GM06990 (cell line): ENCODE results near the gene GNG7.
"Not testable (repeated sequence)": the region's sequence is repeated elsewhere in the genome, so short reads cannot be mapped to it uniquely, and the experiment has no call there.

Experiments used
- DNase-seq: peaks from one replicate; pipeline ENCODE4 v3.0.0-alpha.2; 2011; ENCODE audit not compliant: insufficient read length; ENCODE audit errors: extremely low read depth
- H3K27me3 ChIP-seq: replicated peaks from 2 replicates; pipeline ENCODE4 v1.6.0; 2011; ENCODE audit warnings: low read length; ENCODE audit not compliant: control insufficient read depth, insufficient read depth
- H3K36me3 ChIP-seq: 2 replicates; pipeline ENCODE4 v1.5.1; 2011; ENCODE audit warnings: low read length; ENCODE audit not compliant: control insufficient read depth, insufficient read depth
- H3K4me3 ChIP-seq: replicated peaks from 2 replicates; pipeline ENCODE4 v1.5.1; 2011; ENCODE audit warnings: low read depth, mild to moderate bottlenecking, control low read depth, low read length
- TF ChIP-seq, protein P1 (sequence below): IDR thresholded peaks from 2 replicates; pipeline ENCODE4 v1.5.1; 2011; ENCODE audit warnings: low read length, control low read depth, mild to moderate bottlenecking, inconsistent platforms; ENCODE audit not compliant: insufficient read depth, poor library complexity, severe bottlenecking

GNG7 gene

DNA sequence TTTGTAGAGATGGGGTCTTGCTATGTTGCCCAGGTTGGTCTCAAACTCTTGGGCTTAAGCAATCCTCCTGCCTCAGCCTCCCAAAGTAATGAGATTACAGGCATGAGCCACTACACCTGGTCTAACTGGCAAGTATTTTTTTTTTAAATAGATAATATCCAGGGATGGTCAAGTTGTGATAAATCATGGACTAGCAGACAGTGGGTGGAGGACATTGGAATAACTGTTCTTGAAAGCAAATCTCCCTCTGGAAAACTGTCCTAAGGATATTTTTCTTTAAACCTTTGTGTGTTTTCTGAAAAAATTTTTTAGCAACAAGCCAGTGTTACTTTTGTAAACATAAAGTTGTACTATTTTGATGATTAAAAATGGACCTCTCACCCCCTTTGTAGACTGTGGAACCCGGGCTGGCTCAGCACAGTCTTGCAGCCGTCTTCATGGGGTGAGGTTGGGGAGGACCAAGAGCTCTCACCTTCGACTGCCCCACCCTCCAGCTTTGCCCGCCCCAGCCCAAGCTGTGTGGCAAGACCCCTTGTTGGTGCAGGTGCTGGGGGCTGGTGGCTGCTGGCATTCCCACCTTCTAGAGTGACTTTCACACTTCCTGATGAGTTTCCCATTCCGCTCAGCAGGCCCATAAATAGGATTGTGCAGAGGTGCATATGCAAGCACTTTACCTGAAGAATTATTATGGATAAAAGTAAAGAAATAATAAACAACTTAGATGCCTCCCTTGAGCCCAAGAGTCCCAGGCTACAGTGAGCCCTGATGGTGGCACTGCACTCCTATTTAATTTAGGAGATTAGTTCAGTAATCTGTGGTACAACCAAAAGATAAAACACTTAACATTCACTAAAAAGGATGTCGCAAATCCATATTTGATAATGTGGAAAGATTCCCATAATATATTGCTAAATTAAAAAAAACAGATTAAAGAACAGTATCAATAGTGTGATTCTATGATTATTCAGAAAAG is 119.2 kb downstream of the GNG7 start:
- H3K27me3 ChIP-seq, result no peaks in the 10 kb centered on the region
- H3K36me3 ChIP-seq, result peaks cover 3% of the 10 kb centered on the region; the same call in 1 of the 2 replicates
- DNase-seq, result no peak
- no peak overlapping the region for H3K4me3 ChIP-seq
- TF ChIP-seq, protein P1, sequence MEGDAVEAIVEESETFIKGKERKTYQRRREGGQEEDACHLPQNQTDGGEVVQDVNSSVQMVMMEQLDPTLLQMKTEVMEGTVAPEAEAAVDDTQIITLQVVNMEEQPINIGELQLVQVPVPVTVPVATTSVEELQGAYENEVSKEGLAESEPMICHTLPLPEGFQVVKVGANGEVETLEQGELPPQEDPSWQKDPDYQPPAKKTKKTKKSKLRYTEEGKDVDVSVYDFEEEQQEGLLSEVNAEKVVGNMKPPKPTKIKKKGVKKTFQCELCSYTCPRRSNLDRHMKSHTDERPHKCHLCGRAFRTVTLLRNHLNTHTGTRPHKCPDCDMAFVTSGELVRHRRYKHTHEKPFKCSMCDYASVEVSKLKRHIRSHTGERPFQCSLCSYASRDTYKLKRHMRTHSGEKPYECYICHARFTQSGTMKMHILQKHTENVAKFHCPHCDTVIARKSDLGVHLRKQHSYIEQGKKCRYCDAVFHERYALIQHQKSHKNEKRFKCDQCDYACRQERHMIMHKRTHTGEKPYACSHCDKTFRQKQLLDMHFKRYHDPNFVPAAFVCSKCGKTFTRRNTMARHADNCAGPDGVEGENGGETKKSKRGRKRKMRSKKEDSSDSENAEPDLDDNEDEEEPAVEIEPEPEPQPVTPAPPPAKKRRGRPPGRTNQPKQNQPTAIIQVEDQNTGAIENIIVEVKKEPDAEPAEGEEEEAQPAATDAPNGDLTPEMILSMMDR, result no peak

DNA sequence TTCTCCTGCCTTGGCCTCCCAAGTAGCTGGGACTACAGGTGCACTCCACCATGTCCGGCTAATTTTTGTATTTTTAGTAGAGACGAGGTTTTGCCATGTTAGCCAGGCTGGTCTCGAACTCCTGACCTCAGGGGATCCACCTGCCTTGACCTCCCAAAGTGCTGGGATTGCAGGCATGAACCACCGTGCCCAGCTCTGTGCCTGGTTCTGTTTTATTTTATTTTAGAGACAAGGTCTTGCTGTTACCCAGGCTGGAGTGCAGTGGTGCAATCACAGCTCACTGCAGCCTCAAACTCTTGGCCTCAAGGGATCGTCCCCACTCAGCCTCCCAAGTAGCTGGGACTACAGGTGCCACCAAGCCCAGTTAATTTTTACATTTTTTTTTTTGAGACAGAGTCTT is 122.1 kb downstream of the GNG7 start:
- not testable (repeated sequence) for H3K36me3 ChIP-seq, H3K4me3 ChIP-seq, H3K27me3 ChIP-seq, DNase-seq

DNA sequence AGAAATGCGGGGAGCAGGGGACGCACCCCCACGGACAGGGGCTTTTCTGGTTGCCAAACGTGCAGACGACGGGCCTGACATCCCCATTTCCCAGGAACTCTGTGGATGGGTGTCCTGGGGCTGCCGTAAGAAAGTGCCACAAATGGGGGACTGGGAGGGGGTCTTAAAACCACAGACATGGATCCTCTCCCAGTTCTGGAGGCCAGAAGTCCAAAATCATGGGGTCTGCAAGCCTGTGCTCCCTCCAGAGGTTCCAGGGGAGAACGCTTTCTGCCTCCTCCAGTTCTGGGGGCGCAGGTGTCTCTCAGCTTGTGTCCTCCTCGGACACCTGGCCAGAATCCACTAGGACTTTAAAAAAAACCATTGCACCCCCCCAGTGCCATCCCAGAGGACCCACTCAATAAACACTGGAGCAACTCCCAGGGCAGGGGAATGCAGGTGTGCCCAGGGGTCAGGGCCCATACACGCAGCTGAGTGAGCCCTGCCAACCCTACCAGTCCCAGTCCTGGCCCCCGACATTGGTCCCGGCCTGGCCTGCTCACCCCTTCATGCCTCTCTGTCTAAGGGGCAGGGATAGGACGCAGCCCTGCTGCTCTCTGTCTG is 122.7 kb downstream of the GNG7 start:
- no peak for DNase-seq
- no peaks in the 10 kb centered on the region for H3K36me3 ChIP-seq
- H3K4me3 ChIP-seq, result no peak overlapping the region
- TF ChIP-seq, protein P1, result no peak
- no peaks in the 10 kb centered on the region for H3K27me3 ChIP-seq

DNA sequence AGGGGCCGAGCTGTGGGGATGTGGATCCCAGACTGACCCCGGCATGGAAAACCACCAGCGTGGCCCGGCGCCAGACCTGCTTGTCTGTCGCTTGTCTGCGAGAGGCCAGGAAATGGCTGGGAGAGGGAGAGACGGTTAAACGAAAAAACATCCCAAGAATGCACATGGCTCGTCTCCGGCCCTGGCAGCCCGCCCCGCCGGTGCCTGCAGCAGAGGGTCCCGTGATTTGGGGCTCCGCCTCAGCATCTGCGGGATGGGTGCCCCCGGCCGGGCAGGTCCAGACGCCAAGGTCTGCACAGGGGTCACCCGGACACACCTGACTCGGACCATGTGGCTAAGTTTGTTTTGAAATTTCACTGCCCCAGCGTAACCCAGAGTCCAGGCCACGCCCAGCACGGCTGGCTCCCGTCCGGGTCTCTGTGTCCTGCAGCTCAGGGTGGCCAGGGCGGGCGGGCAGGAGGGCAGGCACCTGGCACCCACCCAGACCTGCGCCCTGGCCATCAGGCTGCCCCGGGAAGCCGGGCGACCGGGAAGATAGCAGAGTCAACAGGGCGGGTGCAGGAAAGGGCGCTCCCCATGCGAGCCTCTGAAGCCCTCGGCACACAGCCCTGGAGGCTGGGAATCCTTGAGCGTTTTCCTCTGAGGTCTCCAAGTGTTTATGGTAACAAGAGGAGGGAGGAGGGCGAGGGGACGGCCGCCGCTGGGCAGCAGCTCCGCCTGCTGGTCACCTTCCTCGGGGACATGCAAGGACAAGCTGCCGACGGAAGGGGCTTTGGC is 123.4 kb downstream of the GNG7 start:
- no peaks in the 10 kb centered on the region for H3K27me3 ChIP-seq
- DNase-seq, result peak; percentile 83
- TF ChIP-seq, protein P1, result peak; percentile 80
- no peaks in the 10 kb centered on the region for H3K36me3 ChIP-seq
- peak overlapping the region; percentile 4; the same call in 1 of the 2 replicates for H3K4me3 ChIP-seq

DNA sequence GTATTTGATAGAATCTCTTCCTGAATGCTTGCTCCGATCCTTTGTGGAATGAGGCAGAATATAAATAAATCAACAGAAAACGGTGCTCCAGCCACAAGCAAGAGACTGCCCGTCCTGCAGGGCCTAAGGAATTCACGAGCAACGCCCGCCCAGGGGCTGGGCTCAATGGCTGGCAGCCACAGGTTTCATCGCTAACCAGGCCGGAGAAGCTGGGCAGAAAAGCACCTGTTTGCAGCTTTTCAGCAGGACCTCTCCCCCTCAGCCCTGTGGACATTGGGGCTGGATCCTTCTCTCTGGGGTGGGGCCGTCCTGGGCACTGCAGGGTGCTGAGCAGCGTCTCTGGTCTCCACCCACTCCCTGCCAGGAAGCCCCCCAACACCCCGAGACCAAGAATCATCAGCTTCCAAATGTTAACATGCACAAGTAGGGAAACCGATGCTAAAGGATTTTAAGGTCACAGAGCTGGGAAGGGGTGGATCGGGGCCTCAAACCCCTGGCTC is 124.1 kb downstream of the GNG7 start:
- no peaks in the 10 kb centered on the region for H3K27me3 ChIP-seq
- DNase-seq, result no peak
- H3K36me3 ChIP-seq, result no peaks in the 10 kb centered on the region
- no peak overlapping the region for H3K4me3 ChIP-seq
- TF ChIP-seq, protein P1, result no peak
